ENCODE data around the gene UBE4A. TPM values are rescaled to one million over a fixed set of nuclear protein-coding genes. Genes with fewer than 3 reads are reported as not detected.

The UBE4A gene
- total and polyA plus RNA-seq, 2 donors = 19.7 to 54.2 TPM

DNA sequence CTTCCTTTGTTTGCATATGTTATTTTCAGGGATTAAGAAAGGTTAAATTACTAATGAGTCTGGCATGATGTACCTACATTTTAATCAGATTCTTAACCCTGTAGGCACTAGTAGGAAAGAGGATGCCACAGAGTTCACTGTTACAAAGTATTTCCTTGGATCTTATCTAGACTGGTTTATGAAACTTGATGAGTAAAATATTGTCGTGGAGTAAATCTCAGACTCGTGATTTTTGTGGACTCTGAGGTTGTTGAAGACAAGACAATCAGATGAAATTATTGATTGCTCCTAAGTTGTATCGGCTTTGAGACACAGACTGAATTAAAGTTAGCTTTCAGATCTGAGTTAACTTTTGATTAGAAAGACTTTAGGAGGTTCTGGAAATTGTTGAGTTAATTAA is 82.9 kb downstream of the UBE4A start:
- no peak for DNase-seq (ENCODE audit: extremely low spot score)
- 50% methylated on average over 3 of the region's 3 CpGs for WGBS
- H3K36me3 ChIP-seq (ENCODE audit: insufficient read depth) = no peaks in the 10 kb centered on the region
- H3K4me3 ChIP-seq (ENCODE audit: low read depth, low read length) = no peak overlapping the region
- peaks cover 2% of the 10 kb centered on the region for H3K4me1 ChIP-seq (ENCODE audit: insufficient read depth)
- no peak overlapping the region for H3K27ac ChIP-seq (ENCODE audit: low read depth)

DNA sequence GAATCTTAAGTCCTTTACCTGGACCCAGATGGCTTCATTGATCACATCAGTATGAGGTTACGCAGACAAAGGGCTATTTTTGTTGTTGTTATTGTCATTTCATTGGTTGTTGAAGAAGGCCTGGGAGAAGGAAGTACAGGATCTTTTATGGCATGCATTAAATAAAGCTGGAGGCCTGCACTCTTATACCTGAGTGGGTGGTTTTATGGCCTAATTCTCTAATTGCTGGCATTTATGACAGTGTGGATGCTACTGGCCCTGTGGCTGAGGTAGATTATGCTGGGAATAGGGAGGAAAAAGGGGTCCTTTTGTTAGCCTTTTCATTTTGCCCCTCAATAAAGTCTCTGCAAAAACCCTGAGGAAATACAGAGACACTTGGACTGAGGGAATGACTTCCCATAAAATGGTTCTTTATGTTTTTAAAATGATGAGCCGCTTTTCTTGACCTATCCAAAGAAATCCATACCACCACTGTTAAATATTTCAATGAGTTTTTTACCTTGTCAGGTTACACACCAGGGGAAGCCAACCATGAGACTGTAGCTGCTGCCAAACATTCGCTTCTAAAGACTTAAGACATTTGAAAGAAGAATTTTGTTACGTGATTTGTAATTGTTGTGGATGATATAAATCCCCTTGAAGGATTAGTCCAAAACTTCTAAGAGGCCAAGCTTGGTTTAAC is 83.6 kb downstream of the UBE4A start:
- WGBS = 74% methylated on average over 4 of the region's 4 CpGs
- Histone ChIP-seq H3K27ac (ENCODE audit: low read depth) (no peak overlapping the region), H3K4me1 (ENCODE audit: insufficient read depth) (peaks cover 2% of the 10 kb centered on the region), H3K36me3 (ENCODE audit: insufficient read depth) (no peaks in the 10 kb centered on the region), H3K4me3 (ENCODE audit: low read depth, low read length) (no peak overlapping the region)
- no peak for DNase-seq (ENCODE audit: extremely low spot score)

DNA sequence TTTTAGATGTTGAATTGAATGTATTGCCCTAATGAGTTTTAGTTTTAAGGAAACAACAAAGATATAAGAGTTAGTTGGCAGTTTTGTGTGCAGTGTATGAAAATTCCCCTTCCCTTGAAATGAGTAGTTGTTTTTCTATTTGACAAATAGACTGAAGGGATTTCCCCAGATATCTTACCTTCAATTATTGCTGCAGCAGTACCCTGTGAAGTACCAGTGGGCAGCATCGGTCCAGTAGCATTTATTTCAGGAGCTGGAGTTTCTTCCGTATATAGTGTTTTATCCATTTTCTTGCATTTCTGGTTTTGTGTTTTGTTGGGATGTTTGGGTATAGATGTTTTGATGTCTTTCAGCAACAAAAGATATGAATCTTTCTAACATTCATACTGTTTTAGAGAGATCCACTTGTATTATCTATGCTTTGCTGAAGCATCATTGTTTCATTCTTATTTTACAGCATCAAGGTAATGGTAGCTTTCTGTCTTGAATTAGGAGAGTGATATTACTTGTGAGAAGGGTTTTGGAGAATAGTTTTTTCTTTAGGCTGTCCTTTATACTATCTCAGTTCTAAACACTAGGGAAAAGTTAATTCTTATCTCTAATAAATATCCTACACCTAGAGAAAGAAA is 84.3 kb downstream of the UBE4A start:
- no peak overlapping the region for H3K27ac ChIP-seq (ENCODE audit: low read depth)
- 78% methylated on average over 2 of the region's 2 CpGs for WGBS

GRCh38 chr11:118447423-118447822 is 88.0 kb downstream of the UBE4A start:
- no peak for DNase-seq (ENCODE audit: extremely low spot score)
- peaks cover 2% of the 10 kb centered on the region for H3K36me3 ChIP-seq (ENCODE audit: insufficient read depth)
- 92% methylated on average over 4 of the region's 4 CpGs for WGBS
- no peaks in the 10 kb centered on the region for H3K4me1 ChIP-seq (ENCODE audit: insufficient read depth)
- no peak overlapping the region for H3K27ac ChIP-seq (ENCODE audit: low read depth)
- no peak overlapping the region for H3K4me3 ChIP-seq (ENCODE audit: low read depth, low read length)

More for the DNA sequence above, 84.3 kb downstream of the UBE4A start:
- no peaks in the 10 kb centered on the region for H3K36me3 ChIP-seq (ENCODE audit: insufficient read depth)
- no peak for DNase-seq (ENCODE audit: extremely low spot score)
- peaks cover 2% of the 10 kb centered on the region for H3K4me1 ChIP-seq (ENCODE audit: insufficient read depth)
- no peak overlapping the region for H3K4me3 ChIP-seq (ENCODE audit: low read depth, low read length)

DNA sequence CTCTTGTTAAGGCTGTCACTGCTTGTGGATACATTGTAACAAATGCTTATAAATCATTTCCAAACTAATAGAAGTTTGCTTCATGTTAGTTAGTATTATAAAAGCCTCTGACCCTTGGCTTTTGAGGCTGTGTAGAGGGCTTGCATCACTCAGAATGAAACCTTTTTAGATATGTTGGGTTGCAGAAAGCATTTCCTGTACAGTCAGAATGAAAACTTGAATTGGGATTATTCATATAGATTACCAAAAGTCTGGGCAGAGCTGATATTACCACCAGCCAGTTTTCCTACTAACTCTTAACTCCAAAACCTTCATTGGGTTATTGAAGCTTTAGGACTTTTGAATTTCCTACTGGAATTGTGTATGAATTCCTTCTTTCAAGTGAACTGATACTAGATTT is 88.9 kb downstream of the UBE4A start:
- Histone ChIP-seq H3K4me3 (ENCODE audit: low read depth, low read length) (no peak overlapping the region), H3K27ac (ENCODE audit: low read depth) (no peak overlapping the region), H3K4me1 (ENCODE audit: insufficient read depth) (no peaks in the 10 kb centered on the region), H3K36me3 (ENCODE audit: insufficient read depth) (peaks cover 5% of the 10 kb centered on the region)
- DNase-seq (ENCODE audit: extremely low spot score) = no peak

Small RNA genes lying within 50 kb of the gene (small RNA-seq; reads per million reads assigned to genes)
- not detected for gene AP001582.1

Other genes with a start within 250 kb of the UBE4A start
- 4.8 TPM for gene SCN4B, start 206.8 kb upstream of the UBE4A start, total RNA-seq
- gene SCN4B, start 206.8 kb upstream of the UBE4A start, polyA plus RNA-seq = 5.5 TPM
- gene SCN2B, start 183.0 kb upstream of the UBE4A start, total RNA-seq = 2.7 TPM
- 0.79 TPM for gene SCN2B, start 183.0 kb upstream of the UBE4A start, polyA plus RNA-seq
- 6.5 TPM for gene JAML, start 134.6 kb upstream of the UBE4A start, total RNA-seq
- gene JAML, start 134.6 kb upstream of the UBE4A start, polyA plus RNA-seq = 6.0 TPM
- 4.7 TPM for gene MPZL3, start 107.2 kb upstream of the UBE4A start, total RNA-seq
- 1.4 TPM for gene MPZL3, start 107.2 kb upstream of the UBE4A start, polyA plus RNA-seq
- gene MPZL2, start 95.3 kb upstream of the UBE4A start, total RNA-seq = 62.8 TPM
- gene MPZL2, start 95.3 kb upstream of the UBE4A start, polyA plus RNA-seq = 44.2 TPM
- 0.32 TPM for gene CD3E, start 54.9 kb upstream of the UBE4A start, total RNA-seq
- 3.6 TPM for gene CD3E, start 54.9 kb upstream of the UBE4A start, polyA plus RNA-seq
- gene CD3D, start 16.9 kb upstream of the UBE4A start, total RNA-seq = 0.69 TPM
- gene CD3D, start 16.9 kb upstream of the UBE4A start, polyA plus RNA-seq = 5.6 TPM
- gene CD3G, start 15.3 kb upstream of the UBE4A start, total RNA-seq = 1.1 TPM
- gene CD3G, start 15.3 kb upstream of the UBE4A start, polyA plus RNA-seq = 0.48 TPM
- 70.1 TPM for gene ATP5MG, start 42.0 kb downstream of the UBE4A start, total RNA-seq
- gene ATP5MG, start 42.0 kb downstream of the UBE4A start, polyA plus RNA-seq = 210 TPM
- gene KMT2A, start 76.9 kb downstream of the UBE4A start, total RNA-seq = 82.4 TPM
- 19.6 TPM for gene KMT2A, start 76.9 kb downstream of the UBE4A start, polyA plus RNA-seq
- not detected for gene TTC36, start 167.9 kb downstream of the UBE4A start, total RNA-seq
- gene TTC36, start 167.9 kb downstream of the UBE4A start, polyA plus RNA-seq = 0.49 TPM
- gene TMEM25, start 171.6 kb downstream of the UBE4A start, total RNA-seq = 14.1 TPM
- 23.9 TPM for gene TMEM25, start 171.6 kb downstream of the UBE4A start, polyA plus RNA-seq
- 26.1 TPM for gene IFT46, start 206.3 kb downstream of the UBE4A start, total RNA-seq
- 25.1 TPM for gene IFT46, start 206.3 kb downstream of the UBE4A start, polyA plus RNA-seq
- gene ARCN1, start 212.8 kb downstream of the UBE4A start, total RNA-seq = 141 TPM
- 90.2 TPM for gene ARCN1, start 212.8 kb downstream of the UBE4A start, polyA plus RNA-seq
- 54.0 TPM for gene PHLDB1, start 248.0 kb downstream of the UBE4A start, total RNA-seq
- gene PHLDB1, start 248.0 kb downstream of the UBE4A start, polyA plus RNA-seq = 112 TPM